Measurements from ENCODE around the gene ATP6V1F.

ATP6V1F gene, protein sequence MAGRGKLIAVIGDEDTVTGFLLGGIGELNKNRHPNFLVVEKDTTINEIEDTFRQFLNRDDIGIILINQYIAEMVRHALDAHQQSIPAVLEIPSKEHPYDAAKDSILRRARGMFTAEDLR

DNA sequence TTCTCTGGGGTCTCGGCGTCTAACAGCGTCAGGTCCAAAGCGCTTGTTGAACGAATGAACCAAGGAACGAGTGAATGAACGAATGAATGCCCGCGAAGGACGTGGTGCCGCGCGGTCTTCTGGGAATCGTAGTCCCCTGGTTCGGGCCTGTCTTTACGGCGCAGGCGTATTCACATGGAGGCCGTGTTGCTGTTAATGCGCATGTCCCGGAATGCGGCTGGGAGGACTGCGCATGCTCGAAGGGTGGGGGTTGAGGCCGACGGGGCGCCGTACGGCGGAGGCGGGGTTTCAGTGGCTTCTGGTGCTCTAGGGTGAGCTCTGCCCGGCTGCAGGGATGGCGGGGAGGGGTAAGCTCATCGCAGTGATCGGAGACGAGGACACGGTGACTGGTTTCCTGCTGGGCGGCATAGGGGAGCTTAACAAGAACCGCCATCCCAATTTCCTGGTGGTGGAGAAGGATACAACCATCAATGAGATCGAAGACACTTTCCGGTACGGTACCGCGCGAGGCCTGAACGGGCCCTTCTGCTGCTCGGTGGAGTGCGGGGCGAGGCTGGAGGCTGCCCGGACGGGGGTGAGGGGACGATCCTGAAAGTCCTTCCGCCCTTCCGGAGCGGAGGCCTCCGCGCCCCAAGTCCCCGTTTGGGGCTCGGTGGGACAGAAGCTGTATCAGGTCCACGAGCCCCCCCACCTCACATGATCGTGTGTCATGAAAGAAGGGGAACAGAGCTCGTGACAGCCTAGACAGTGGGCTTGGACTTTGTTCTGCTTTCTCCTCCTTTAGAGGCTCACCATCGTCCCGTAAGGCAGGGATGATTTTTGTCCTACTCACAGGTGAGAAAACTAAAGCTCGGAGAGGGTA, at the start of gene ATP6V1F:
Gene ATP6V1F (plus strand): TSS at position 286 of the 862 bp plus-strand sequence. CDS start 49 bp downstream, at position 335.
- DNase-seq (ENCODE audit: low read depth): peak; percentile 93
- H3K4me3 ChIP-seq (ENCODE audit: low read depth, low read length): peak within 1 kb of the TSS; percentile 72
- TF ChIP-seq, protein P1, sequence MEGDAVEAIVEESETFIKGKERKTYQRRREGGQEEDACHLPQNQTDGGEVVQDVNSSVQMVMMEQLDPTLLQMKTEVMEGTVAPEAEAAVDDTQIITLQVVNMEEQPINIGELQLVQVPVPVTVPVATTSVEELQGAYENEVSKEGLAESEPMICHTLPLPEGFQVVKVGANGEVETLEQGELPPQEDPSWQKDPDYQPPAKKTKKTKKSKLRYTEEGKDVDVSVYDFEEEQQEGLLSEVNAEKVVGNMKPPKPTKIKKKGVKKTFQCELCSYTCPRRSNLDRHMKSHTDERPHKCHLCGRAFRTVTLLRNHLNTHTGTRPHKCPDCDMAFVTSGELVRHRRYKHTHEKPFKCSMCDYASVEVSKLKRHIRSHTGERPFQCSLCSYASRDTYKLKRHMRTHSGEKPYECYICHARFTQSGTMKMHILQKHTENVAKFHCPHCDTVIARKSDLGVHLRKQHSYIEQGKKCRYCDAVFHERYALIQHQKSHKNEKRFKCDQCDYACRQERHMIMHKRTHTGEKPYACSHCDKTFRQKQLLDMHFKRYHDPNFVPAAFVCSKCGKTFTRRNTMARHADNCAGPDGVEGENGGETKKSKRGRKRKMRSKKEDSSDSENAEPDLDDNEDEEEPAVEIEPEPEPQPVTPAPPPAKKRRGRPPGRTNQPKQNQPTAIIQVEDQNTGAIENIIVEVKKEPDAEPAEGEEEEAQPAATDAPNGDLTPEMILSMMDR (IDR thresholded peaks at IDR 0.05; ENCODE audit: control insufficient read depth, extremely low read depth, insufficient read depth): no peak

DNA sequence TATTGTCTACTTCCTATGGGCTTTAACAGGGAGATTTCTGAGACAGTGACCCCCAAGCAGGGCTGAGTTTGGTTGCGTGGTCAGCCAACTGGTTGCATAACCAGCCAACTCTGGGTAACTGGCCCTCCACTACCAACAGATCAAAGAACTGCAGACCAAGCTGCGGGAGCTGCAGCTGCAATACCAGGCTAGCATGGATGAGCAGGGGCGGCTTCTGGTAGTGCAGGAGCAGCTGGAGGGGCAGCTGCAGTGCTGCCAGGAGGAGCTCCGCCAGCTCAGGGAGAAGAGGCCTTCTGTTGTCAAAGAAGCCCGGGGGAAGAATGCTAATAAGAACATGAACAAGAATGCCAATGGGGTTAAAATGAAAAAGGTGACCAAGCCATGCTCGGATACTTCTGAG, 48.2 kb upstream of the ATP6V1F start:
- TF ChIP-seq, protein P1 (IDR thresholded peaks at IDR 0.05; ENCODE audit: control insufficient read depth, extremely low read depth, insufficient read depth): no peak
- no peak overlapping the region for H3K4me3 ChIP-seq (ENCODE audit: low read depth, low read length)
- DNase-seq (ENCODE audit: low read depth): no peak

DNA sequence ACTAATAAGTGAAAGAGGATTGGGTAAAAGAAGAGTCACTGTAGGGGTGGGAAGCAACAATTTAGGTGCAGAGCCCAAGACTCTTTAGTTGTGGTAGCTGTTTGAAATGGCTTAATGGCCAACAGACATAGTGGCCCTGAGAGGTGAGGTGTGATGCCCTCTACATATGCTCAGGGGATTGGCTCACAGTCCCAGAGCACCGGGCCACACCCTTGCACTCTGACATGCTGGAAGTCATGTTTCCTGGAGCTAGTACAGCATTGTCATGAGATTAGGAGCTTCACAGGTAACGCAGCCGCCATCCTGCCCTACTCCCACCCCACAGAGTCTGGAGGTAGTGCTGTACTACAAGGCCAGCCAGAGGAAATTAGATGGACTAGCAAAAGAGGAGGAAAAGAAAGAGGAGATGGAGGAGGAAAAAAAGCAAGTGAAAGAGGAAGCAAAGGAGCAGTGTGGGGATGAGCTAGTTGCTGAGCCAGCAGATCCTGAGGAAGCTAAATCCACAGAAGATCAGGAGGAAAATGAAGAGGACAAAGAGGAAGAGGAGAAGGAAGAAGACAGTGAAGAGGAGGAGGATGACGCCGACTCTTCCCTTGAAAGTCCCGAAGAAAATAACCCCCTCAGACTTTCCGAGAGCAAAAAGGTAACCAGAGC, 47.2 kb upstream of the ATP6V1F start:
- H3K4me3 ChIP-seq (ENCODE audit: low read depth, low read length): no peak overlapping the region
- TF ChIP-seq, protein P1 (IDR thresholded peaks at IDR 0.05; ENCODE audit: control insufficient read depth, extremely low read depth, insufficient read depth): no peak
- DNase-seq (ENCODE audit: low read depth): no peak

DNA sequence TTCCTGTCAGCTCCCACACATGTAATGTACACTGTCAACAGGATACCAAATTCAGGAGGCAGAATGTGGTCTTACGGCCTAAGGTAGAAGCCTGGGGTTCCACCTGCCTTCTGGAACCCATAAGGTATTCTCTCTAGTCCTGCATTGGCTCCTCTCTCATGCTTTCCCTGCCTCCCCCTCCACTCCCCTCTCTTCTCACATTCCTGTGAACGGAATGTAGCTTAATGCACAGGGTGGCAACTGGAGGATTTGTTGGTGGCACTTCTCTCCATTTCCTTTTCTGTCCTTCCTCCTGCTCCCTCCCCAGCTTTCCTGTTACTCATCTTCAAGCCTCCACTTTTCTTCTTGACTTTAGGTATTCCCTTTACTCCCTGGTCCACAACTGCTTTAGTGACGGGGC, 44.0 kb upstream of the ATP6V1F start:
- DNase-seq (ENCODE audit: low read depth): no peak

DNA sequence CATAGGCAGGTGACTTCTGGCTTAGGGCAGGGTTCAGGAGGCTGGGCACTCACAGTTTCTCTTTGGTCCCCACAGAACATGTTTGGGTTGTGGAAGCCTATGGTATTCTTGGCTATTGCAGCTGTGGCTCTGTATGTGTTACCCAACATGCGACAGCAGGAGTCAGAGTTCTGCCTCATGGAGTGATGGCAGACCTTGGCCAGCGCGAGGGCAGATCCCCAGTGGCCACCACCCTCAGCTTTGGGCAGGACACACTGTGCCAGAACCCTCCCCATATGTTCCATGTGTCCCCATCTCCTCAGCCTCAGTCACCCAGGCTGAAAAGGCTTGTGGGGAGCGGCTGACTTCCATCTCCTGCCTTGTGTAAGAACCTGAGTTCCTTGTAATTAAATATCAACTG, 40.9 kb upstream of the ATP6V1F start:
- no peak for DNase-seq (ENCODE audit: low read depth)
- TF ChIP-seq, protein P1 (IDR thresholded peaks at IDR 0.05; ENCODE audit: control insufficient read depth, extremely low read depth, insufficient read depth): no peak
- H3K4me3 ChIP-seq (ENCODE audit: low read depth, low read length): no peak overlapping the region

More for the DNA sequence above, 44.0 kb upstream of the ATP6V1F start:
- H3K4me3 ChIP-seq (ENCODE audit: low read depth, low read length): no peak overlapping the region
- TF ChIP-seq, protein P1 (IDR thresholded peaks at IDR 0.05; ENCODE audit: control insufficient read depth, extremely low read depth, insufficient read depth): no peak

DNA sequence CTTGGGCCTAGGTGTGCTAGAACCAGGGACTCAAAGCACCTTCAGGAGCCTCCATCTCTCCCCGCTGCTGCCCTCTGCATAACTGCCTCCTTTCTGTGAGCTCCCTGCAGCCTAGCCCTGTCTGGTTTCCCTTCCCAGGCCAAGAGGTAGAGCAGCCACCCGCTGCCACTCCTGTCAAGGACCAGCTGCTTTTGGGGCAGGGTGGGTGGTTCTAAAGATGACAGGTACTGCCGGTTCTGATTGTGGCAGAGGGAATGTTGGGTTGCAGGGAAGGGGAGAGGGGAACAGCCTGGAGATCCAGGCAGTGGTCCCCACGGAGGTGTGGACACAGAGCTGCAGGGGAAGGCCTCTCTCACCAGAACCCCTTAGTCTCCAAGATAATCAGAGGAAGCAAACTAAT, 36.1 kb upstream of the ATP6V1F start:
- H3K4me3 ChIP-seq (ENCODE audit: low read depth, low read length): no peak overlapping the region

More for the DNA sequence above, 36.1 kb upstream of the ATP6V1F start:
- TF ChIP-seq, protein P1 (IDR thresholded peaks at IDR 0.05; ENCODE audit: control insufficient read depth, extremely low read depth, insufficient read depth): no peak
- DNase-seq (ENCODE audit: low read depth): no peak

Measured in LNCaP clone FGC (cell line).